ENCODE results near the gene PKP2.
"Not testable (repeated sequence)": the region's sequence is repeated elsewhere in the genome, so short reads cannot be mapped to it uniquely, and the experiment has no call there.

PKP2 gene

GRCh38 chr12:32864731-32865130 is 31.8 kb downstream of the PKP2 start:
- DNase-seq (ENCODE audit: extremely low read depth in 1 of 2, low read depth in 1 of 2): no peak

- DNase-seq (ENCODE audit: extremely low read depth in 1 of 2, low read depth in 1 of 2): no peak
Observed at GRCh38 chr12:32863128-32863527, 33.4 kb downstream of the PKP2 start.

DNA sequence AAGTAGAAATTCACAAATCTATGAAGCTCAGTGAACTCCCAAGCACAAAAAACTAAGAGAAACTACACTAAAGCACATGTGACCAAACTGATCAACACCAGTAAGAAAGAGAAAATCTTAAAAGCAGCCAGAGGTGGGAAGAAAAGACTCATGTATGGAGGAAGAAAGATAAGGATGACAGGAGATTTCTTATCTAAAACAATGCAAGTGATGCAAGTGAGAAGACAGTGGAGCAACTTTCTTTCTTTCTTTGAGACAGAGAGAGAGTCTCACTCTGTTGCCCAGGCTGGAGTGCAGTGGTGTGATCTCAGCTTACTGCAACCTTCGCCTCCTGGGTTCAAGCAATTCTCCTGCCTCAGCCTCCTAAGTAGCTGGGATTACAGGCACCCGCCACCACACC is 34.9 kb downstream of the PKP2 start:
- not testable (repeated sequence) for DNase-seq (ENCODE audit: extremely low read depth in 1 of 2, low read depth in 1 of 2)

- no peak for DNase-seq (ENCODE audit: extremely low read depth in 1 of 2, low read depth in 1 of 2)
Observed at GRCh38 chr12:32860192-32860591, 36.4 kb downstream of the PKP2 start.

GRCh38 chr12:32859389-32859788 is 37.2 kb downstream of the PKP2 start:
- DNase-seq (ENCODE audit: extremely low read depth in 1 of 2, low read depth in 1 of 2): no peak

DNA sequence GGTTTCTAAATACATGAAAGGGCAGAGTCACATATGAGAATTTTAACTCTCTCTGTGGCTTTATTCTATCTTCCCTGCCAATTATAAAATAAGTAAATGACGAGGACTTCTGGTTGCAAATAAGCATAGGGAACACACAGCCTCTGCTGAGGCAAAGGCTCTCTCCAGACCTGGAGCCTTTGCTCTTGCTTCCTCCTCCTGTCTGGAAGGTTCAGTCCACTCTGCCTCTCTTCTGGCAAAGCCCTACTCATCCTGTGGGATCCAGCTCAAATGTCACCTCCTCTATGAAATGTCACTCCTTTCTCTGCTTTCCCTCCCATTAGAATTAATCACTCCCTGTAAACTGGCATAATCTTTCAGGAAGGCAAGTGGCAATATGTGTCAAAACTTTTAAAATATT is 41.9 kb downstream of the PKP2 start:
- DNase-seq (ENCODE audit: extremely low read depth in 1 of 2, low read depth in 1 of 2): no peak

DNA sequence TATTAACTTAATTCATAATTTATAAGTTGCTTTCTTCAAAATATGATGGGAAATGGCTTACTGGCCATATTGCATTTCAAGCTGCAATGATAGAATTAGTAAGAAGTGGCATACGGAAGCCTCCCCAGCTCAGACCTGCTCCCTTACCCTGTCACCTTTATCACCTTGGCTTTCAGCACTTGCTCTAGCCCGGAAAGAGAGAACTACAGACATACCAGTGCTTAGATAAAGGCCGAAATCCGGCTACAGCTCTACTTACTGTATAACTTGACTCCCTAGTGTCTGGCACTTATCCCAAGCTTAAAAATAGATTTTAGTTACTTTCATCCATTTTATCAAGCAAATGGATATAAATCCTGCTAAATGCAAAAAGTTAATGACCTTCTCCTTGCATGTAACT is 42.5 kb downstream of the PKP2 start:
- no peak for DNase-seq (ENCODE audit: extremely low read depth in 1 of 2, low read depth in 1 of 2)

DNA sequence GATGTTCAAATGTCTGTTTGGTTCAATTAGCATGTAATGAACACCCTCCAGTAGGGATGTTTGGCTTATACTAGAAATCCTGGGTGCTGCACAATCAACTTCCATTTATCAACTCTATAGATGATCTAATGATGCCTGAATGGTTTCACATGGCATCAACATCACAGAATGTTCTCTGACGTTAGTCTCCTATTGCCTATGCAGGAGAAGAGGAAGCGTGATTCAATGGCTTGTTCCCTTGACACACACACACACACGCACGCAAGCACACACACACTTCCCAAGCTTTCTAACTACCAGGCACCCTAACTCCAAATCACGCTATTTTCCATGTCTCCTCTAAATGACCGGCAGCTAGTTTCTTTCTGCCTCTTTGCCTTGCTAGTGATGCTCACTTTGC is 49.3 kb downstream of the PKP2 start:
- no peak for DNase-seq (ENCODE audit: extremely low read depth in 1 of 2, low read depth in 1 of 2)

DNA sequence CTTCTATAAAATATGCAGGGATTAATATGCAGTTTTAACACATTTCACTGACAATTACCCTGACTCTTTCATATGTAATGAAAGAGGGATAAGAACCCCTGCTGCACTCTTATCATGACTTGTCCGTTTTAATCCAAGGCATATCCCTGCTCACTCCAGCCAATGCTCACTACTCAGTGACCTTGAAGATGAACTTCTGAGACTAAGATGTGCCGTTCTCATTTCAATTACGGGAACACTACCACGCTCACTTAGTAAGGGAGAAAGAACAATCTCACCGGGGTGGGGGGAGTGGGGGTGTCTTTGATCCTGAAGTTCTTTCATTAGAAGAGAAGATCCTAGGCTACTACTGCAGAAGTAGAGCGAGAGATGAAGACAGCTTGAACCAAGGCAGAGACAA is 50.5 kb downstream of the PKP2 start:
- DNase-seq (ENCODE audit: extremely low read depth in 1 of 2, low read depth in 1 of 2): no peak

GRCh38 chr12:32843528-32844095 is 53.0 kb downstream of the PKP2 start:
- no peak for DNase-seq (ENCODE audit: extremely low read depth in 1 of 2, low read depth in 1 of 2)

GRCh38 chr12:32841061-32841460 is 55.5 kb downstream of the PKP2 start:
- no peak for DNase-seq (ENCODE audit: extremely low read depth in 1 of 2, low read depth in 1 of 2)

DNA sequence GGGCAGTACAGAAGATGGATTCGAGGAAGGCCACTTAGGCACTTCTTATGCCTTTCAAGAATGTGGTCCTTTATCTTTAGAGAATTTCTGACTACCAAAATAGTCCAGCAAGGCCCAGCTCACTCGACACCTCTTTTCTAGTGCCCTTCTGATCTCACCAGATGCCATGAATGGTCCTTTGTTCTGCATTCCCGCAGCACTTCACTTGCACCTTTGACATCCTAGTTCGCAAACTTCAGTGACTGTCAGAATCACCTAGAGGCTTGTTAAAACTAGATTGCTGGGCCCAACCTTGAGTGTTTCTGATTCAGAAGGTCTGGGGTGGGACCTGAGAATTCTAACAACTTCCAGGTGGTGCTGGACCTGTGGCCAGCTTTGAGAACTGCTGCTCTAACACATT is 56.7 kb downstream of the PKP2 start:
- no peak for DNase-seq (ENCODE audit: extremely low read depth in 1 of 2, low read depth in 1 of 2)

- no peak for DNase-seq (ENCODE audit: extremely low read depth in 1 of 2, low read depth in 1 of 2)
Observed at GRCh38 chr12:32837974-32838373, 58.6 kb downstream of the PKP2 start.

- DNase-seq (ENCODE audit: extremely low read depth in 1 of 2, low read depth in 1 of 2): no peak
Observed at GRCh38 chr12:32836710-32837109, 59.9 kb downstream of the PKP2 start.

- DNase-seq (ENCODE audit: extremely low read depth in 1 of 2, low read depth in 1 of 2): no peak
Observed at GRCh38 chr12:32834122-32834521, 62.5 kb downstream of the PKP2 start.

- DNase-seq (ENCODE audit: extremely low read depth in 1 of 2, low read depth in 1 of 2): no peak
Observed at GRCh38 chr12:32828552-32828951, 68.0 kb downstream of the PKP2 start.

GRCh38 chr12:32828120-32828519 is 68.5 kb downstream of the PKP2 start:
- no peak for DNase-seq (ENCODE audit: extremely low read depth in 1 of 2, low read depth in 1 of 2)

GRCh38 chr12:32826807-32827412 is 69.7 kb downstream of the PKP2 start:
- DNase-seq (ENCODE audit: extremely low read depth in 1 of 2, low read depth in 1 of 2): no peak

DNA sequence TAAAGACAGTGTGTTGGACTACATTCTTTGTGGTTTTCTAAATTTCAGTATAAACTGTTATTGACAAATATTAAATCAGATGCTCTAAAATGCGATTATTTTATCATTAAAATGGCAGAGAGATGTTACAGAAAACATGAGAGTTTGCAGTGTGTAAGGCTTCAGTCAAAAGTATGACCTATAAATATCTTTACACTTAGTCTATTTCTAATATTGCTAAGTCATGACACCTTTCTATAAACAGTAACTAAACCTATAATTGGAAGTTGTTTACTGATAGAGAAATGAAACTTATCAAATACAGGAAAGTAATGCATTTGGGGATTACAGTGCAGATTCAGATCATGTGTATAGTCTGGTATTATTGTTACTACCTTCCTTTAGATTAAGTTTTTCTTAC is 72.0 kb downstream of the PKP2 start:
- DNase-seq (ENCODE audit: extremely low read depth in 1 of 2, low read depth in 1 of 2): no peak

GRCh38 chr12:32822344-32822743 is 74.2 kb downstream of the PKP2 start:
- no peak for DNase-seq (ENCODE audit: extremely low read depth in 1 of 2, low read depth in 1 of 2)

DNA sequence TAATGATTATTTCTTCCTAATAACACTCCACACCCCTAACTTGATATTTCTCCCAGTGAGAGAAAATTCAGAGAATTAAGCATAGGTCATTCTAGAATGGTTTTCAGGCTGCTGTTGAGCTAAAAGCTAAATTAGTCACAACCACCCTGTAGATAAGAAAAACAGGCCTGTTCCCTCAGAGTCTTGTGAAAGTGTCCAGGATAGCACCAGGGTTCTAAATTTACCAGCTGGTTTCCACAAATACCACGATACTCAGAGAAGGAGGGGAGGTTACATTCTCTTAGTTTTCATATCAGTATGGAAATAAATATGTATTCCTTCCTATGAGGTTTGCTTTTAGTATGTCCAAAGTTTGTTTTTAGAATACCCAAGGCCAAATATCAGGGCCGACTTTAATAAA is 74.9 kb downstream of the PKP2 start:
- DNase-seq (ENCODE audit: extremely low read depth in 1 of 2, low read depth in 1 of 2): no peak

DNA sequence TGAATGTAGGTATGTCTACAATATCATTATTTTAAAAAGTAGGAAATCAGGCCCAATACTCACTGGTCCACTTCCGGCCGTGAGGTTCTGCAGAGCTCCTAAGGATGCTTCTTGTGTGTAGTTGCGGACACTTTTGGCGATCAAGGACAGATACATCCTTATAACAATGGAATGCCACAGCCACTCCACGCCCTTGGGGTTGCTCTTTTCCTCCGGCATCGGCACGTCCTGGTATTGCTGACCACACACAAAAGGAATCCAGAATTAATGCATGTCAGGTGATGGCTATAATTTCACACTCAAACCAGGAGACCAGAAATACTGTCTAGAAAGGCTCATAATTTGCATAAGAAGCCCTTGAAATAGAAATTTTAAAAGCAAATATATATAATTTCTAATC is 75.3 kb downstream of the PKP2 start:
- DNase-seq (ENCODE audit: extremely low read depth in 1 of 2, low read depth in 1 of 2): no peak

DNA sequence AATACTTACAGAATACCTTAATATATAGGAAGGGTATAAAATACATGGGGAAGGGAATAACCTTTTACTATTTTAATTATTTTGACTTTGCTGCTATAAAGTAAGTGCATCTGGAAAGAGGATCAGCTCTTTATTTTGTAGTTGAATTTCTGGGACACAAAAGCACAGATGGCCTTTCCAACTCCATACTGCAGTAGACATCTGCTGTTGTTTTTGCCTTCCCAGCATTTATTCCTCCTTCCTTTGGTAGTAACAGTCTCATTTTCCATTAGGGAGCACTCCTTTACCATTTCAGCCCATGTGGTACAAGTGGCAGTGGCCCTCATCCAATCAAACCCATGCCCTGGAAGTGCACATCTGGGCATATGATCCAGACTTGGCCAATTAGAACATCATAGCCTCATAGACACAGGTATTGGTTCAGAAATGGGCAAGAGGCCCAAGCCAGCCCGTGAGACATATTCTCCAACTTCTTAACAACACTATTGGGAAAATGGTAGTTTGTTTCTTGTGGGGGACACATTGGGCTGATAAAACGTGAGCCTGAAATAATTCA is 76.1 kb downstream of the PKP2 start:
- no peak for DNase-seq (ENCODE audit: extremely low read depth in 1 of 2, low read depth in 1 of 2)

All from stimulated activated CD8-positive, alpha-beta memory T cell treated with anti-CD3 and anti-CD28 coated beads, Interleukin-7, amount 100 ng/mL, for 48 hours (primary cell).